Measurements from ENCODE around the gene GOLT1A.

GRCh38 chr1:204241914-204242313 is 28.1 kb upstream of the GOLT1A start:
- no peak for TF ChIP-seq POLR2A (IDR thresholded peaks at IDR 0.05)
- no peak for TF ChIP-seq CTCF (IDR thresholded peaks at IDR 0.05)

Data from esophagus squamous epithelium (tissue), 4 donors.